HCT116 (cell line): ENCODE data around the gene NFKBIZ. TPM values are rescaled to one million over a fixed set of nuclear protein-coding genes. Genes with fewer than 3 reads are reported as not detected.

ENCODE experiments used
- ATAC-seq: fragments of 200-7000 bp; cut with Tn5 transposase; 2 replicates; pipeline ENCODE4 v1.9.1; 2020; ENCODE audit warnings: mild to moderate bottlenecking, moderate library complexity
- BruUV-seq: library from RNA; stranded (reverse); fragments of 400-500 nt; replicated peaks from 2 replicates; lab custom pipeline; 2021; lab: Mats Ljungman, UMichigan
- CTCF ChIA-PET: fragments of 300-600 bp; sonication (Branson Sonifier 250); formaldehyde crosslinking; loops from one replicate; lab custom pipeline; 2021; ENCODE audit warnings: antibody characterized with exemption; lab: Charles Lee
- POLR2A ChIA-PET: fragments of 300-600, 350-600 bp; sonication (Branson Sonifier 250); formaldehyde crosslinking; loops from one replicate; lab custom pipeline; 2021; ENCODE audit warnings: antibody characterized with exemption; lab: Charles Lee
- RAD21 ChIA-PET, 2 experiments: fragments of 300-600 bp; sonication (Branson Sonifier 250); formaldehyde crosslinking; loops; one replicate each; lab custom pipeline; 2023; ENCODE audit warnings: low total read pairs in 2 of 2; ENCODE audit not compliant: uncharacterized antibody in 2 of 2, unreplicated experiment in 2 of 2, low non-redundant PET in 1 of 2; lab: Charles Lee
- DNase-seq: peaks from one replicate; pipeline ENCODE4 v3.0.0-alpha.2; 2010; ENCODE audit warnings: low read depth, low spot score
- H2AFZ ChIP-seq: fragments of 200-600 bp; shearing (Covaris generic), sonication (generic); 2 replicates; pipeline ENCODE4 v1.6.1; 2017; ENCODE audit warnings: low read depth, mixed run types, mixed read lengths, antibody characterized with exemption, low read length; ENCODE audit not compliant: poor library complexity, severe bottlenecking
- H3K27ac ChIP-seq: 2 replicates; pipeline ENCODE4 v1.5.1; 2012; ENCODE audit warnings: low read depth, low read length
- H3K27me3 ChIP-seq: fragments of 200-600 bp; sonication (generic); 2 replicates; pipeline ENCODE4 v1.6.1; 2016; ENCODE audit warnings: mixed run types, low read length, mixed read lengths; ENCODE audit not compliant: insufficient read depth
- H3K36me3 ChIP-seq, 2 experiments: fragments of 200-500 bp in 1 of 2; fragments of 200-600 bp in 1 of 2; sonication (Bioruptor generic) in 1 of 2; sonication (generic) in 1 of 2; 2 replicates each; pipeline versions ENCODE4 v1.5.1 to v1.6.1; 2014 to 2016; ENCODE audit warnings: low read length in 2 of 2, inconsistent platforms in 1 of 2, mixed read lengths in 1 of 2, mixed run types in 1 of 2; ENCODE audit not compliant: insufficient read depth in 2 of 2, control insufficient read depth in 1 of 2
- H3K4me1 ChIP-seq, 2 experiments: fragments of 200-600 bp in 1 of 2; sonication (generic) in 1 of 2; 2 replicates each; pipeline versions ENCODE4 v1.5.1 to v1.6.1; 2012 to 2017; ENCODE audit warnings: low read length in 2 of 2, inconsistent platforms in 1 of 2, mild to moderate bottlenecking in 1 of 2, mixed read lengths in 1 of 2, mixed run types in 1 of 2, moderate library complexity in 1 of 2; ENCODE audit not compliant: insufficient read depth in 2 of 2, control insufficient read depth in 1 of 2
- H3K4me2 ChIP-seq: fragments of 200-600 bp; sonication (generic); 2 replicates; pipeline ENCODE4 v1.6.1; 2017; ENCODE audit warnings: mixed run types, low read length, mixed read lengths
- H3K4me3 ChIP-seq, 2 experiments: fragments of 200-600 bp in 1 of 2; sonication (generic) in 1 of 2; replicated peaks in 1 of 2; 2 replicates each; pipeline ENCODE4 v1.5.1; 2011 to 2016; ENCODE audit warnings: low read length in 2 of 2, control low read depth in 1 of 2, low read depth in 1 of 2, mild to moderate bottlenecking in 1 of 2, mixed read lengths in 1 of 2, mixed run types in 1 of 2
- H3K79me2 ChIP-seq: fragments of 200-600 bp; sonication (generic); 2 replicates; pipeline ENCODE4 v1.6.1; 2017; ENCODE audit warnings: mild to moderate bottlenecking, mixed run types, low read length, moderate library complexity, mixed read lengths; ENCODE audit not compliant: insufficient read depth
- H3K9ac ChIP-seq: fragments of 200-600 bp; sonication (generic); 2 replicates; pipeline ENCODE4 v1.6.1; 2016; ENCODE audit warnings: low read length, mixed read lengths
- H3K9me2 ChIP-seq: fragments of 200-600 bp; sonication (generic), shearing (Covaris generic); 2 replicates; pipeline ENCODE4 v1.6.1; 2017; ENCODE audit warnings: mixed run types, mild to moderate bottlenecking, moderate library complexity; ENCODE audit not compliant: insufficient read depth
- H3K9me3 ChIP-seq, 2 experiments: fragments of 200-500 bp in 1 of 2; fragments of 200-600 bp in 1 of 2; sonication (Bioruptor generic) in 1 of 2; sonication (generic) in 1 of 2; 2 replicates each; pipeline ENCODE4 v1.6.1; 2014 to 2017; ENCODE audit warnings: low read length in 2 of 2, mixed read lengths in 2 of 2, inconsistent platforms in 1 of 2, low read depth in 1 of 2, mild to moderate bottlenecking in 1 of 2, mixed run types in 1 of 2, moderate library complexity in 1 of 2; ENCODE audit not compliant: control insufficient read depth in 1 of 2, insufficient read depth in 1 of 2
- H4K20me1 ChIP-seq: fragments of 200-600 bp; sonication (generic), shearing (Covaris generic); 2 replicates; pipeline ENCODE4 v1.6.1; 2017; ENCODE audit warnings: mixed run types, mild to moderate bottlenecking, moderate library complexity; ENCODE audit not compliant: insufficient read depth
- CBX3 ChIP-seq: IDR thresholded peaks from 2 replicates; pipeline ENCODE4 v1.6.1; 2012; ENCODE audit warnings: low read depth
- CEBPB ChIP-seq: IDR thresholded peaks from 2 replicates; pipeline ENCODE4 v1.6.1; 2012; ENCODE audit warnings: low read depth
- ELF1 ChIP-seq: IDR thresholded peaks from 2 replicates; pipeline ENCODE4 v1.6.1; 2012; ENCODE audit warnings: low read depth, borderline replicate concordance
- EZH2 ChIP-seq: fragments of 200-600 bp; sonication (generic); IDR thresholded peaks from 2 replicates; pipeline ENCODE4 v1.6.1; 2017; ENCODE audit warnings: antibody characterized with exemption, mixed run types
- EZH2phosphoT487 ChIP-seq: fragments of 200-600 bp; IDR thresholded peaks from 2 replicates; pipeline ENCODE4 v1.6.1; 2018; ENCODE audit warnings: antibody characterized with exemption, borderline replicate concordance
- RAD21 ChIP-seq: IDR thresholded peaks from 2 replicates; pipeline ENCODE4 v1.6.1; 2012; ENCODE audit warnings: low read depth, mild to moderate bottlenecking
- SP1 ChIP-seq: IDR thresholded peaks from 2 replicates; pipeline ENCODE4 v1.6.1; 2012; ENCODE audit warnings: low read depth
- SRF ChIP-seq: IDR thresholded peaks from 2 replicates; pipeline ENCODE4 v1.6.1; 2012; ENCODE audit warnings: low read depth
- ZNF274 ChIP-seq: fragments of 200-500 bp; sonication (Bioruptor generic); IDR thresholded peaks from 2 replicates; pipeline ENCODE4 v1.6.1; 2014; ENCODE audit warnings: mild to moderate bottlenecking, low read depth, low read length, inconsistent platforms
- intact Hi-C: fragments of 100-400 bp; cut with micrococcal nuclease; formaldehyde crosslinking; loops from 2 replicates; pipeline ENCODE4 v1.10.0; 2022
- total RNA-seq: library from RNA; stranded (reverse); gene quantifications from one replicate; pipeline ENCODE4 v1.2.1, GENCODE V29; 2021; ENCODE audit not compliant: unreplicated experiment
- TF ChIP-seq, protein P1 (sequence below), 3 experiments: fragments of 200-600 bp in 1 of 3; sonication (generic) in 1 of 3; IDR thresholded peaks in 2 of 3; conservative IDR thresholded peaks in 1 of 3; 2 replicates each; pipeline ENCODE4 v1.5.1; 2012 to 2017; ENCODE audit warnings: low read depth in 2 of 3, low read length in 2 of 3, antibody characterized with exemption in 1 of 3, borderline replicate concordance in 1 of 3, control low read depth in 1 of 3, mild to moderate bottlenecking in 1 of 3, mixed read lengths in 1 of 3, mixed run types in 1 of 3, moderate library complexity in 1 of 3; ENCODE audit not compliant: insufficient read depth in 1 of 3
- TF ChIP-seq, protein P2 (sequence below): IDR thresholded peaks from 2 replicates; pipeline ENCODE4 v1.6.1; 2012

Gene NFKBIZ
- total RNA-seq, 1 experiment from 2014 or later, result 12.2 TPM

DNA sequence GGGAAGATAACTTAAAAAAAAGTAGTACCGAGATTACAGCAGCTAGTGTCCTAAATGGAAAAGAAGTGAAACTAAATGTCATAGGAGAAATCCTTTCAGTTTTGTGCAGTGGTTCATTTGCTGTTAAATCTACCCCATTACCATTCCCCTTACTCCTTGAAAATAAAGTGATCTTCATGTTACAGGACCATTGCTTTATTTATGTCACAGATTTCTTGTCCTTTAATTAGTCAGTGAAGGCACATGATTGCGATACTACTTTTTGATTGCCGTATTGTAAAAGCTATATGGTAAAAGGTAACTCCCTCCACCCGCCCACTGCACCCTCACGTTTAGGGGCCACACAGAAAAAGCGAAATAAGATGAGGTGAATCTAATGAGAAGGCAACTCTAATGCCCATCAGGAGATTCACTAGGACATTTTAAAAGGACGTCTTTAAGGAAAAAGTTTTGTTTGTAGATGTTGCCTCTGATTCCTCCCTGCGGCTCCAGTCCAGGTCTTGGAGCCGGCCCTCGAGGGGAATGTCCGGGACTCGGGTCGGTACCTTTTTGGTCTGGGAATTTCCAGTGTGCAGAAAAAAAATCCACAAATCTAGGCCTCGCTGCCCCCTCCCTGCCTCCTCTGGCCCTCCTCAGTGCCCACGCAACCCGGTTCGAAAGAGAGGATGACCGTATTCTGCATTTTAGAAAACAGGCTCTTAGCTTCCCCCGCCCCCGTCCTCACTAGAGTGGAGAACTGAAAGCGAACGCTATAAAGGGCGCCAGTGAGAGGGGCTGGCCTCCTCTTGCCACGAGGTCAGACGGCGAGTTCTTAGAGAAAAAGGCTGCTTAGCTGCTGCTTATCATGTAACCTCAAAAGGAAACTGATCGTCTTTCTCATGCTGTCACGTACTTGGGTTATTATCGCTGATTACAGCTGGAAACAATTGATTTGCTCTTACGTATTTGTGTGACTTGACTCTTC, 21.8 kb upstream of the NFKBIZ start (continued):
- TF ChIP-seq, protein P1, sequence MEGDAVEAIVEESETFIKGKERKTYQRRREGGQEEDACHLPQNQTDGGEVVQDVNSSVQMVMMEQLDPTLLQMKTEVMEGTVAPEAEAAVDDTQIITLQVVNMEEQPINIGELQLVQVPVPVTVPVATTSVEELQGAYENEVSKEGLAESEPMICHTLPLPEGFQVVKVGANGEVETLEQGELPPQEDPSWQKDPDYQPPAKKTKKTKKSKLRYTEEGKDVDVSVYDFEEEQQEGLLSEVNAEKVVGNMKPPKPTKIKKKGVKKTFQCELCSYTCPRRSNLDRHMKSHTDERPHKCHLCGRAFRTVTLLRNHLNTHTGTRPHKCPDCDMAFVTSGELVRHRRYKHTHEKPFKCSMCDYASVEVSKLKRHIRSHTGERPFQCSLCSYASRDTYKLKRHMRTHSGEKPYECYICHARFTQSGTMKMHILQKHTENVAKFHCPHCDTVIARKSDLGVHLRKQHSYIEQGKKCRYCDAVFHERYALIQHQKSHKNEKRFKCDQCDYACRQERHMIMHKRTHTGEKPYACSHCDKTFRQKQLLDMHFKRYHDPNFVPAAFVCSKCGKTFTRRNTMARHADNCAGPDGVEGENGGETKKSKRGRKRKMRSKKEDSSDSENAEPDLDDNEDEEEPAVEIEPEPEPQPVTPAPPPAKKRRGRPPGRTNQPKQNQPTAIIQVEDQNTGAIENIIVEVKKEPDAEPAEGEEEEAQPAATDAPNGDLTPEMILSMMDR (IDR thresholded peaks at IDR 0.05 in 2 of 3, conservative IDR thresholded peaks at IDR 0.05 in 1 of 3; ENCODE audit: borderline replicate concordance in 1 of 3, insufficient read depth in 1 of 3, low read depth in 2 of 3, low read length in 2 of 3), result no peak

DNA sequence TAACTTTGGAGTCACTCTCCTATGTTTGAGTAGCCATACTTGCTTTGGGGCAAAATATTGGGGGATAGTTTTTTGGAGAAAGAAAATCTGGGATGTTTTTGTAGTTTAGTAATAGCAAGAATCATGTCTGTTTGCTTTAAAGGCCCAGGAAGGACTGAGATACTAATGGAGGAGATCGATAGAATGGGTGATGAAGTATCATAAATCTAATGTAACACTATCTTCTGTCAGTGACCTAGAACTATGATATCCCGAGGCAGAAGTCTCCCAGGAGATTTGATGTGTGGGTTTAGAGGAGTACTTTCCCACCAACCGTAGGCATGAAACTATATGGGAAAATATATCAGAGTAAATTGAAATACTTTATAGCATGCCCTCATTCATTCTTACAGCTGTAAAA, 21.0 kb upstream of the NFKBIZ start:
- POLR2A ChIA-PET, result interaction anchor here (1.1 to 2.9 kb wide), 2 partner anchors 21 to 397 kb away, joined by 3 to 18 read pairs; partner anchors contain the start of gene NFKBIZ
- BruUV-seq, result no TSS peak

More for the DNA sequence above, 21.0 kb upstream of the NFKBIZ start:
- Histone ChIP-seq H3K36me3 (no peaks in the 10 kb centered on the region), H3K9me3 (no peaks in the 10 kb centered on the region), H3K79me2 (no peaks in the 10 kb centered on the region), H2AFZ (peak overlapping the region; percentile 59), H3K27me3 (no peaks in the 10 kb centered on the region), H3K4me1 (peaks cover 12 to 19% of the 10 kb centered on the region in 2 experiments), H4K20me1 (no peaks in the 10 kb centered on the region), H3K9ac (peak overlapping the region; percentile 73), H3K4me2 (peak overlapping the region; percentile 67), H3K27ac (peak overlapping the region; percentile 74; the same call in 1 of the 2 replicates), H3K9me2 (no peaks in the 10 kb centered on the region), H3K4me3 (peak overlapping the region; percentile 56 to 67)
- intact Hi-C loops, result no loop called here
- DNase-seq, result no peak
- CTCF ChIA-PET, result interaction anchor here (1.5 to 2.4 kb wide), 2 partner anchors 24 to 397 kb away, joined by 3 to 16 read pairs; no protein-coding TSS in a partner anchor
- RAD21 ChIA-PET, result no interaction called here
- no peak for ATAC-seq
- TF ChIP-seq RAD21 (no peak), ZNF274 (no peak), CBX3 (no peak), SP1 (no peak), EZH2phosphoT487 (no peak), EZH2 (no peak), ELF1 (no peak), SRF (no peak; the same call in 1 of the 2 replicates), CEBPB (no peak)
- TF ChIP-seq, protein P2, sequence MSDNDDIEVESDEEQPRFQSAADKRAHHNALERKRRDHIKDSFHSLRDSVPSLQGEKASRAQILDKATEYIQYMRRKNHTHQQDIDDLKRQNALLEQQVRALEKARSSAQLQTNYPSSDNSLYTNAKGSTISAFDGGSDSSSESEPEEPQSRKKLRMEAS, result no peak
